ENCODE measurements around the gene SUN2.

DNA sequence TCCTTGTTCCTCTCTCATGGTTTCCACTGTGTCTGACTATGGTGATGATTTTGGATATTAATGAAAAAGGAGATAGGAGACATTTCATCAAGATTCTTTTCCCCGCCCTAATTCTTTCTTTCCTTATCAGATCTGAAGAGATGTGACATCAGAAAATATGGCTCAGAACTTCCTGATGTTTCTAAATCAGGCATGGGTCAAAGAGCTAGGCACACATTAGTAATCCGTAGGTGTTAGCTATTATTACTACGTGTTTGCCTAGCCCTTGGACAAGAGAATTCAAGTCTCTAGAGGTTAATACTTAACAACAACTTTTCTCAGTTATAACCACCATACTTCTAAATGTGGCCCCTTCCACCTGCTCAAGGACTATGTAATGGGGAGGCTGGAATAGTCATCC lies 60.9 kb downstream of the SUN2 start:
- no peak for TF ChIP-seq POLR2A (IDR thresholded peaks at IDR 0.05)
- TF ChIP-seq, protein P1, sequence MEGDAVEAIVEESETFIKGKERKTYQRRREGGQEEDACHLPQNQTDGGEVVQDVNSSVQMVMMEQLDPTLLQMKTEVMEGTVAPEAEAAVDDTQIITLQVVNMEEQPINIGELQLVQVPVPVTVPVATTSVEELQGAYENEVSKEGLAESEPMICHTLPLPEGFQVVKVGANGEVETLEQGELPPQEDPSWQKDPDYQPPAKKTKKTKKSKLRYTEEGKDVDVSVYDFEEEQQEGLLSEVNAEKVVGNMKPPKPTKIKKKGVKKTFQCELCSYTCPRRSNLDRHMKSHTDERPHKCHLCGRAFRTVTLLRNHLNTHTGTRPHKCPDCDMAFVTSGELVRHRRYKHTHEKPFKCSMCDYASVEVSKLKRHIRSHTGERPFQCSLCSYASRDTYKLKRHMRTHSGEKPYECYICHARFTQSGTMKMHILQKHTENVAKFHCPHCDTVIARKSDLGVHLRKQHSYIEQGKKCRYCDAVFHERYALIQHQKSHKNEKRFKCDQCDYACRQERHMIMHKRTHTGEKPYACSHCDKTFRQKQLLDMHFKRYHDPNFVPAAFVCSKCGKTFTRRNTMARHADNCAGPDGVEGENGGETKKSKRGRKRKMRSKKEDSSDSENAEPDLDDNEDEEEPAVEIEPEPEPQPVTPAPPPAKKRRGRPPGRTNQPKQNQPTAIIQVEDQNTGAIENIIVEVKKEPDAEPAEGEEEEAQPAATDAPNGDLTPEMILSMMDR (IDR thresholded peaks at IDR 0.05) = no peak
